Measurements from ENCODE around the gene KRTAP9-6. TPM values are rescaled to one million over a fixed set of nuclear protein-coding genes. Genes with fewer than 3 reads are reported as not detected.

Gene KRTAP9-6
- total RNA-seq, 1 experiment from 2014 or later: not detected

GRCh38 chr17:41294016-41294415 is 28.8 kb downstream of the KRTAP9-6 start:
- Histone ChIP-seq H3K4me1 (ENCODE audit: insufficient read depth, low read length) (no peaks in the 10 kb centered on the region), H3K4me3 (ENCODE audit: low read length) (no peak overlapping the region), H3K27ac (ENCODE audit: low read length) (no peak overlapping the region), H3K27me3 (ENCODE audit: low read length) (no peaks in the 10 kb centered on the region), H3K9ac (ENCODE audit: low read length) (no peak overlapping the region), H4K20me1 (ENCODE audit: low read length) (no peaks in the 10 kb centered on the region), H3K4me2 (ENCODE audit: low read length) (no peak overlapping the region), H3K36me3 (ENCODE audit: low read depth, low read length) (no peaks in the 10 kb centered on the region), H3K9me3 (ENCODE audit: low read length) (no peaks in the 10 kb centered on the region), H3K79me2 (ENCODE audit: low read length) (no peaks in the 10 kb centered on the region), H3F3A (ENCODE audit: low read length, unreplicated experiment) (no peaks in the 10 kb centered on the region), H2AFZ (ENCODE audit: low read length) (no peak overlapping the region), H3K9me2 (replicated peaks; ENCODE audit: low read length) (no peaks in the 10 kb centered on the region)
- POLR2A ChIA-PET (ENCODE audit: unreplicated experiment): no interaction called here
- ATAC-seq: no peak
- BruUV-seq (replicated peaks): no TSS peak
- TF ChIP-seq CTCF (conservative IDR thresholded peaks at IDR 0.05; ENCODE audit: low read depth, low read length) (no peak), EZH2 (IDR thresholded peaks at IDR 0.05; ENCODE audit: low read length, unreplicated experiment) (no peak), EZH2phosphoT487 (IDR thresholded peaks at IDR 0.05; ENCODE audit: borderline replicate concordance, low read length) (no peak)
- CTCF ChIA-PET: no interaction called here
- no peak for DNase-seq
- intact Hi-C loops (cut with micrococcal nuclease): no loop called here

- Histone ChIP-seq H3K9ac (ENCODE audit: low read length) (no peak overlapping the region), H3K9me3 (ENCODE audit: low read length) (no peaks in the 10 kb centered on the region), H3F3A (ENCODE audit: low read length, unreplicated experiment) (no peaks in the 10 kb centered on the region), H4K20me1 (ENCODE audit: low read length) (no peaks in the 10 kb centered on the region), H2AFZ (ENCODE audit: low read length) (no peak overlapping the region), H3K36me3 (ENCODE audit: low read depth, low read length) (no peaks in the 10 kb centered on the region), H3K4me1 (ENCODE audit: insufficient read depth, low read length) (no peaks in the 10 kb centered on the region), H3K9me2 (replicated peaks; ENCODE audit: low read length) (no peaks in the 10 kb centered on the region), H3K79me2 (ENCODE audit: low read length) (no peaks in the 10 kb centered on the region), H3K27me3 (ENCODE audit: low read length) (no peaks in the 10 kb centered on the region), H3K27ac (ENCODE audit: low read length) (no peak overlapping the region), H3K4me2 (ENCODE audit: low read length) (no peak overlapping the region), H3K4me3 (ENCODE audit: low read length) (no peak overlapping the region)
- no TSS peak for BruUV-seq (replicated peaks)
- no peak for TF ChIP-seq EZH2phosphoT487 (IDR thresholded peaks at IDR 0.05; ENCODE audit: borderline replicate concordance, low read length)
- TF ChIP-seq CTCF (conservative IDR thresholded peaks at IDR 0.05; ENCODE audit: low read depth, low read length): no peak
- no peak for TF ChIP-seq EZH2 (IDR thresholded peaks at IDR 0.05; ENCODE audit: low read length, unreplicated experiment)
- ChIA-PET POLR2A (ENCODE audit: unreplicated experiment) (no interaction called here), CTCF (no interaction called here)
- ATAC-seq (no peak), DNase-seq (no peak)
- intact Hi-C loops (cut with micrococcal nuclease): no loop called here
Measured at GRCh38 chr17:41296846-41297245, 31.7 kb downstream of the KRTAP9-6 start.

- no peak overlapping the region for H3K4me3 ChIP-seq (ENCODE audit: low read length)
- H4K20me1 ChIP-seq (ENCODE audit: low read length): no peaks in the 10 kb centered on the region
- no peaks in the 10 kb centered on the region for H3F3A ChIP-seq (ENCODE audit: low read length, unreplicated experiment)
- no peaks in the 10 kb centered on the region for H3K9me3 ChIP-seq (ENCODE audit: low read length)
- no peak for TF ChIP-seq CTCF (conservative IDR thresholded peaks at IDR 0.05; ENCODE audit: low read depth, low read length)
- no peak for TF ChIP-seq EZH2phosphoT487 (IDR thresholded peaks at IDR 0.05; ENCODE audit: borderline replicate concordance, low read length)
- TF ChIP-seq EZH2 (IDR thresholded peaks at IDR 0.05; ENCODE audit: low read length, unreplicated experiment): no peak
- no peak overlapping the region for H3K9ac ChIP-seq (ENCODE audit: low read length)
- POLR2A ChIA-PET (ENCODE audit: unreplicated experiment): no interaction called here
- intact Hi-C loops (cut with micrococcal nuclease): no loop called here
- H2AFZ ChIP-seq (ENCODE audit: low read length): no peak overlapping the region
- no peaks in the 10 kb centered on the region for H3K27me3 ChIP-seq (ENCODE audit: low read length)
- no peak overlapping the region for H3K4me2 ChIP-seq (ENCODE audit: low read length)
- ATAC-seq (no peak), DNase-seq (no peak)
- BruUV-seq (replicated peaks): no TSS peak
- H3K4me1 ChIP-seq (ENCODE audit: insufficient read depth, low read length): no peaks in the 10 kb centered on the region
- no peaks in the 10 kb centered on the region for H3K79me2 ChIP-seq (ENCODE audit: low read length)
- no peak overlapping the region for H3K27ac ChIP-seq (ENCODE audit: low read length)
- CTCF ChIA-PET: no interaction called here
- no peaks in the 10 kb centered on the region for H3K9me2 ChIP-seq (replicated peaks; ENCODE audit: low read length)
- H3K36me3 ChIP-seq (ENCODE audit: low read depth, low read length): no peaks in the 10 kb centered on the region
Measured at GRCh38 chr17:41298458-41299135, 33.4 kb downstream of the KRTAP9-6 start.
